ENCODE data around the gene SIRPA. TPM values are rescaled to one million over a fixed set of nuclear protein-coding genes. Genes with fewer than 3 reads are reported as not detected.

Gene SIRPA
- total RNA-seq, 1 donor from 2014 or later, result 5.0 TPM

DNA sequence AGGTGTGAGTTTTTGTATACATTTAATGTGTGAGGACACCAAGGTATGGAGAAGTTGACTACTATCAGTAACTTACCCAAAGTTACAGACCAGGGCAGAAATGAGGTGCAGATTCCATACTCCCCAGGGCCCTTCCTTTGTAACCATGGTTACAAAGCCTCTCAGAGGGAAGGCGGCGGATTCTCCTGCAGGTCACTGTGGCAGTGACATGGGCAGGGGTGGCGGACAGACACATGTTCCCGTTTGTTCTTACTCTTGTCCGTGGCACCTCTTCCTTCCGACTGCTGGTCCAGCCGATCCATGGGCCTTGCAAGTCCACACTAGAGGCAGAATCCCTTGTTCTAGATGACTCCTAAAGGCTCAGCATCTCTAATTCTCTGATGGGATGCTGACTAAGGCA, 55.6 kb downstream of the SIRPA start:
- Histone ChIP-seq H3K36me3 (ENCODE audit: control insufficient read depth, insufficient read depth, low read length) (no peaks in the 10 kb centered on the region), H3K27me3 (ENCODE audit: control insufficient read depth, insufficient read depth, low read length) (no peaks in the 10 kb centered on the region), H3K4me3 (ENCODE audit: low read depth, low read length) (no peak overlapping the region)
- FAIRE-seq (no peak), DNase-seq (ENCODE audit: low read depth) (no peak)
- TF ChIP-seq, protein P1, sequence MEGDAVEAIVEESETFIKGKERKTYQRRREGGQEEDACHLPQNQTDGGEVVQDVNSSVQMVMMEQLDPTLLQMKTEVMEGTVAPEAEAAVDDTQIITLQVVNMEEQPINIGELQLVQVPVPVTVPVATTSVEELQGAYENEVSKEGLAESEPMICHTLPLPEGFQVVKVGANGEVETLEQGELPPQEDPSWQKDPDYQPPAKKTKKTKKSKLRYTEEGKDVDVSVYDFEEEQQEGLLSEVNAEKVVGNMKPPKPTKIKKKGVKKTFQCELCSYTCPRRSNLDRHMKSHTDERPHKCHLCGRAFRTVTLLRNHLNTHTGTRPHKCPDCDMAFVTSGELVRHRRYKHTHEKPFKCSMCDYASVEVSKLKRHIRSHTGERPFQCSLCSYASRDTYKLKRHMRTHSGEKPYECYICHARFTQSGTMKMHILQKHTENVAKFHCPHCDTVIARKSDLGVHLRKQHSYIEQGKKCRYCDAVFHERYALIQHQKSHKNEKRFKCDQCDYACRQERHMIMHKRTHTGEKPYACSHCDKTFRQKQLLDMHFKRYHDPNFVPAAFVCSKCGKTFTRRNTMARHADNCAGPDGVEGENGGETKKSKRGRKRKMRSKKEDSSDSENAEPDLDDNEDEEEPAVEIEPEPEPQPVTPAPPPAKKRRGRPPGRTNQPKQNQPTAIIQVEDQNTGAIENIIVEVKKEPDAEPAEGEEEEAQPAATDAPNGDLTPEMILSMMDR (IDR thresholded peaks at IDR 0.05; ENCODE audit: insufficient read depth, low read length, severe bottlenecking), result no peak

DNA sequence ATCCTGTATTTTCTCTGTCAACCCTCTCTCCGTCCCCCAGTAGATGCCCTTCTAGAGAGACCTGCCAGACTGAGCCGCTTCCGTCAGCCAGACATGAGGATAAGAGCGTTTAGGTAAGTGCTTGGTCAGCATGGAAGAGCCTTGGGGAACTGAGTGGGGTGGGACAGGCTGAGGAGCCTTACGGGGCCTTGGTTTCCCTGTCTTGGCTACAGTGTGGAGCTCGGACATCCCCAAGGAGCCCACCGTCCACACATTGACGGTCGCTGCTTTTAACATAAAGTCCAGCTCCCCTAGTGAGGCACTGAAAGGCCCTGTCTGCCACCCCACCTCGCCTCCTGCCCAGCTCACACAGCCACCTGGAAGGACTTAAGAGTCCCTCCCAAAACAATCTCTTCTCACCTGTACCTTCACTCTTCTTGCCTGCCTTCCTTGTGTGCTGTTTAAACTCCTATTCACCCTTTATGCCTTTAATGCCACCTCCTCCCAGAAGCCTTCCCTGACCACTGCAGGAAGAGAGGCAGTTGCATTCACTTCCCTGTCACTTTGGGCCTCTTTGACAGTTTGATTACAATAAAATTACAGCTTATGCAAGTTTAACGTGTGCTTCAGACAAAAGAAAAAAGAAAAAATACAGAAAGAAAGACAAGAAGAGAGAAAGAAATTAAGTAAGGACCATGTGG, 56.4 kb downstream of the SIRPA start:
- TF ChIP-seq, protein P1 (IDR thresholded peaks at IDR 0.05; ENCODE audit: insufficient read depth, low read length, severe bottlenecking), result no peak
- no peaks in the 10 kb centered on the region for H3K36me3 ChIP-seq (ENCODE audit: control insufficient read depth, insufficient read depth, low read length)
- no peak for DNase-seq (ENCODE audit: low read depth)
- FAIRE-seq, result no peak
- no peak overlapping the region for H3K4me3 ChIP-seq (ENCODE audit: low read depth, low read length)
- no peaks in the 10 kb centered on the region for H3K27me3 ChIP-seq (ENCODE audit: control insufficient read depth, insufficient read depth, low read length)

DNA sequence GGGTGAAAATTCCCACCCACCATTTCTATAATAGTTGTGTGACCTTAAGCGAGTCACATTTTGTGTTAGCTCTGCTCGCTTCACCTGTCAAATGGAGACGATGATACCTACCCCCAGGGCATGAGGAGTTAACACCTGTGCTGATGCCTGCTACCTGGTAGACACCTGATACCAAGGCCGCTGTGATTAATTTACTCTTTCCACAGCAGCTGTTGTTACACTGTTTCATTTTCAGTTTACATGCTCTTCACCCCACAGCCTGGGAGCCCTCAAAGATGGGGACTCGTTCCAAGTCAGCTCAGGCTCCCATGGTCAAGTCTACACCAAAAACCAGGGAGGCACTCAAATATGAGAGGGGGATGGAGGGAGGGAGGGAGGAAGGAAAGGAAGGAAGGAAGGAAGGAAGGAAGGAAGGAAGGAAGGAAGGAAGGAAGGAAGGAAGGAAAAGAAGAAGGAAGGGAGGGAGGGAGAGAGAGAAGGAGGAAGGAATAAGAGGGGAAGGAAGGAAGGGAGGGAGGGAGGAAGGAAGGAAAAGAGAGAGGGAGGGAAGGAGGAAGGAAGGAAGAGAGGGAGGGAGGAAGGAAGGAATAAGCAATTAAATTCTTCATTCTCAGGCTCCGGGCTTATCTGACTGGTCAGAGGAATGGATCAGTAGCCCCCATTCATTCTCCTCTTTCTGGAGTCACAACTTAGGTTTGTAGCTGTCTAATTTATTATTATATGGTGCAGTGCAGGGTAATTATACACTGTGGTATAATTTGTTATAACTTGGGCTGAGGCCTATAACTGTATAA, 57.7 kb downstream of the SIRPA start:
- FAIRE-seq, result no peak
- H3K4me3 ChIP-seq (ENCODE audit: low read depth, low read length), result no peak overlapping the region
- no peaks in the 10 kb centered on the region for H3K27me3 ChIP-seq (ENCODE audit: control insufficient read depth, insufficient read depth, low read length)
- TF ChIP-seq, protein P1 (IDR thresholded peaks at IDR 0.05; ENCODE audit: insufficient read depth, low read length, severe bottlenecking), result no peak
- DNase-seq (ENCODE audit: low read depth), result no peak
- H3K36me3 ChIP-seq (ENCODE audit: control insufficient read depth, insufficient read depth, low read length), result no peaks in the 10 kb centered on the region

DNA sequence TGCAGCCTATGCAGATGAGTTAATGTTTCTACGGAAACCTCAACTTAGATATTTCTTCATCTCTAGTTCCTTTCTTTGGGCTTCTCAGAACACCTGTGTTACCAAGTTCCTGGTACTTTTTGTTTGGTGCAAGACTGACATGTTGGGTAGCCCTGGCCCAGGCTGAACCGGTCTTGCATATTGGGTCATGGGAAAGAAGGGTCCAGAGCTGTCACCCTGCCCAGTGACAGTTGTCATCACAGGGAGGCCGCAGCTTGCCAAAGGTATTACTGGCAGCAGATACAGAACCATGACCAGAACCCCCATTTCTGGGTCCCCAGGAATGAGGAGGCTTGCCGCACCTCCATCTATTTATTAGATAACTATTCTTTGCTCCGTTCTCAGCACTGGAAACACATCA, 58.4 kb downstream of the SIRPA start:
- Histone ChIP-seq H3K36me3 (ENCODE audit: control insufficient read depth, insufficient read depth, low read length) (no peaks in the 10 kb centered on the region), H3K4me3 (ENCODE audit: low read depth, low read length) (no peak overlapping the region), H3K27me3 (ENCODE audit: control insufficient read depth, insufficient read depth, low read length) (no peaks in the 10 kb centered on the region)
- no peak for DNase-seq (ENCODE audit: low read depth)
- TF ChIP-seq, protein P1 (IDR thresholded peaks at IDR 0.05; ENCODE audit: insufficient read depth, low read length, severe bottlenecking), result no peak
- no peak for FAIRE-seq

DNA sequence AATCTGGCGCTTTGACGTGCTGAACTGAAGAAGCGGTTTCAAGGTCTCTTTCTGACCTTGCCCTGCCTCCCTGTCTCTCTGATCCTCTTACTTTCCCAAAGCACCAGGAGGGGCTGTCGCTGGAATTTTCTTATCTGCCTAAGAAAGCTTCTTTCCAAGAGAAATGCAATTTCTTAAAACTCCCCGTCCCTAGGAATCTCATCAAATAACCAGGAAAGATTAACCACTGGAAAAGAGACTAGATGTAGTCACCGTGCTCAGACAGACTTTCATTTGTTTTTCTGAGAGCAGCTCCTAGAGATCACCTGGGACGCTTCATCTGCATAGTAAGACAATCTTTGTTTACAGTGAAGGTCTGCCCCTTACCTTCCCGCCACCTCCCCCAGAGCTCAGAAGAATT, 60.0 kb downstream of the SIRPA start:
- H3K36me3 ChIP-seq (ENCODE audit: control insufficient read depth, insufficient read depth, low read length), result no peaks in the 10 kb centered on the region
- H3K4me3 ChIP-seq (ENCODE audit: low read depth, low read length), result no peak overlapping the region
- TF ChIP-seq, protein P1 (IDR thresholded peaks at IDR 0.05; ENCODE audit: insufficient read depth, low read length, severe bottlenecking), result no peak
- FAIRE-seq (no peak), DNase-seq (ENCODE audit: low read depth) (no peak)
- no peaks in the 10 kb centered on the region for H3K27me3 ChIP-seq (ENCODE audit: control insufficient read depth, insufficient read depth, low read length)
